Measurements from ENCODE around the gene ZNF385A.

The ZNF385A gene

GRCh38 chr12:54411391-54412241 is 27.1 kb upstream of the ZNF385A start:
- Mint-ChIP-seq H3K4me3 (peak overlapping the region; percentile 74 to 78), H3K36me3 (ENCODE audit: insufficient read depth) (peaks cover 56% of the 10 kb centered on the region), H3K4me1 (ENCODE audit: low read depth in 2 of 2) (peaks cover 57 to 68% of the 10 kb centered on the region in 2 donors), H3K27ac (peak overlapping the region; percentile 93 to 99), H3K9me3 (no peaks in the 10 kb centered on the region), H3K27me3 (no peaks in the 10 kb centered on the region)
- peak; percentile 19 for ATAC-seq (replicated peaks)
- peak in 1 of 3 experiments; percentile 32 for DNase-seq

DNA sequence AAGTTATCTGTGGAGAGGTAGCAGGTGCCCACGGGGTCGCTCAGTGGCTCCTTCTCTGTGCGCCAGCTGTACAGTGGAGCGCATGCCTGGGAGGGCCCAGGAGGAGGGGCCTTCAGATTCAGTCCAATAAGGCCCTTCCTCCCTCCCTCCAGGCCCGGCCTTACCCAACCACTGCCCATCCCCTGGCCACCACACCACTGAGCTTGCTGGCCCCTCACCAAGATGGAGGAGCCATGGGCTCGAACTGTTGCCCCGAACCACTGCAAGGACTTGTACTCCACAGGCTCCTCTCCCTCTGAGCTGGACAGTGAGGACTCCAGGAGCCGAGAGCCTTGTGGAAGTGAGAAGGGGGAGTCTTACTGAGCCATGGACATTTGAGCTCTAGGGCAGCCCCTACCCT is 24.7 kb upstream of the ZNF385A start:
- H3K36me3 Mint-ChIP-seq (ENCODE audit: insufficient read depth), result peaks cover 77% of the 10 kb centered on the region
- peak overlapping the region in 1 of 2 donors; percentile 92 for H3K27ac Mint-ChIP-seq
- ATAC-seq (replicated peaks), result no peak

GRCh38 chr12:54407183-54407905 is 22.8 kb upstream of the ZNF385A start:
- Mint-ChIP-seq H3K9me3 (no peaks in the 10 kb centered on the region), H3K27ac (peak overlapping the region; percentile 83 to 92), H3K27me3 (no peaks in the 10 kb centered on the region), H3K4me1 (ENCODE audit: low read depth in 2 of 2) (peaks cover 37 to 51% of the 10 kb centered on the region in 2 donors), H3K4me3 (no peak overlapping the region), H3K36me3 (ENCODE audit: insufficient read depth) (peaks cover 89% of the 10 kb centered on the region)
- no peak for ATAC-seq (replicated peaks)
- no peak for DNase-seq

More for the DNA sequence above, 24.7 kb upstream of the ZNF385A start:
- Mint-ChIP-seq H3K4me3 (no peak overlapping the region), H3K4me1 (ENCODE audit: low read depth in 2 of 2) (peaks cover 52 to 66% of the 10 kb centered on the region in 2 donors), H3K27me3 (no peaks in the 10 kb centered on the region), H3K9me3 (no peaks in the 10 kb centered on the region)
- no peak for DNase-seq

DNA sequence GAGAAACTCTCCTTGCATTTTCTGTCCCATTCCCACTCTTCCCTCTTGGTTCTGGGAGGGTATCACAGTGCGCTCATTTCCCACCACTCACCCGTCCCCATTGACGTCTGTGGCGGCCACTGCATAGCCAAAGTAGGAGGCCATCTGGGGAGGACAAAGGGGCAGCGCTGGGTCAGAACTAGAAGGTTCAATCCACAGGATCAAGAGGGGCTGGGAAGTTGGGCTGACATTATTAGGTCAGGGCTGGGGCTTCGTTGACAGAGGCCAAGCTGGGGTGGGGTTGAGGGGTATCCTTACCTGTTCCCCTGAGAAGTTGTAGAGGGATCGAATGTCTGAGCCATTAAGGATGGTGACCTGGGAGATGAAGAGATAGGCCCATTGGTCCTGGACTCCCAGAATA is 21.0 kb upstream of the ZNF385A start:
- ATAC-seq (replicated peaks) (no peak), DNase-seq (no peak)
- peak overlapping the region; percentile 76 to 92 for H3K27ac Mint-ChIP-seq
- no peak overlapping the region for H3K4me3 Mint-ChIP-seq
- no peaks in the 10 kb centered on the region for H3K27me3 Mint-ChIP-seq
- peaks cover 90% of the 10 kb centered on the region for H3K36me3 Mint-ChIP-seq (ENCODE audit: insufficient read depth)
- peaks cover 25 to 41% of the 10 kb centered on the region in 2 donors for H3K4me1 Mint-ChIP-seq (ENCODE audit: low read depth in 2 of 2)
- no peaks in the 10 kb centered on the region for H3K9me3 Mint-ChIP-seq

DNA sequence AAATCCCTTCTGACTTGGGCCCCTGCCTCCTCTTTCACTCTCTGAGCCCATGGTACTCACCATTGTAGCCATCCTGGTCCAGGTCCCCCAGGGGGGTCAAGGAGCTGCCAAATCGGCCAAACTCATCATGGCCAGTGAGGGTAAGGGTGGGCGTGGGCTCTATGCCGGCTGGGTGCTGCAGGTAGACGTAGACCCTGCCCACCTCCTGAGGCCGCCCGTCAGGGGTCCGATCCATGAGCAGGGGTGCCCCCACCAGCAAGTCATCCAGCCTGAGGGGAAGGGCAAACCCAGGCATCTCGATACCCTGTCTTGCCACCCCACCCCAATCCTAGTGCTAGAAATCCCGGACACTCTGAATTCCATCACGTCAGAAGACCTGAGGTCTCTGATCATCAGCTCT is 20.6 kb upstream of the ZNF385A start:
- Mint-ChIP-seq H3K27ac (peak overlapping the region; percentile 76 to 92), H3K9me3 (no peaks in the 10 kb centered on the region), H3K4me1 (ENCODE audit: low read depth in 2 of 2) (peaks cover 25 to 41% of the 10 kb centered on the region in 2 donors), H3K36me3 (ENCODE audit: insufficient read depth) (peaks cover 90% of the 10 kb centered on the region), H3K27me3 (no peaks in the 10 kb centered on the region), H3K4me3 (no peak overlapping the region)
- DNase-seq (no peak), ATAC-seq (replicated peaks) (no peak)

- H3K4me1 Mint-ChIP-seq (ENCODE audit: low read depth in 2 of 2), result peaks cover 27 to 36% of the 10 kb centered on the region in 2 donors
- H3K9me3 Mint-ChIP-seq, result no peaks in the 10 kb centered on the region
- peaks cover 95% of the 10 kb centered on the region for H3K36me3 Mint-ChIP-seq (ENCODE audit: insufficient read depth)
- no peaks in the 10 kb centered on the region for H3K27me3 Mint-ChIP-seq
- peak overlapping the region in 1 of 2 donors; percentile 19 for H3K4me3 Mint-ChIP-seq
- DNase-seq, result peak; percentile 56 to 66 (median 61)
- peak; percentile 65 for ATAC-seq (replicated peaks)
- H3K27ac Mint-ChIP-seq, result peak overlapping the region; percentile 76 to 92
These were observed 19.8 kb upstream of the ZNF385A start for GRCh38 chr12:54404061-54405004.

GRCh38 chr12:54401119-54401518 is 16.6 kb upstream of the ZNF385A start:
- ATAC-seq (replicated peaks), result no peak
- no peak for DNase-seq
- Mint-ChIP-seq H3K36me3 (ENCODE audit: insufficient read depth) (peaks cover 95% of the 10 kb centered on the region), H3K4me3 (no peak overlapping the region), H3K4me1 (ENCODE audit: low read depth in 2 of 2) (peaks cover 19 to 21% of the 10 kb centered on the region in 2 donors), H3K27me3 (no peaks in the 10 kb centered on the region), H3K9me3 (no peaks in the 10 kb centered on the region), H3K27ac (peak overlapping the region; percentile 11 to 26)

DNA sequence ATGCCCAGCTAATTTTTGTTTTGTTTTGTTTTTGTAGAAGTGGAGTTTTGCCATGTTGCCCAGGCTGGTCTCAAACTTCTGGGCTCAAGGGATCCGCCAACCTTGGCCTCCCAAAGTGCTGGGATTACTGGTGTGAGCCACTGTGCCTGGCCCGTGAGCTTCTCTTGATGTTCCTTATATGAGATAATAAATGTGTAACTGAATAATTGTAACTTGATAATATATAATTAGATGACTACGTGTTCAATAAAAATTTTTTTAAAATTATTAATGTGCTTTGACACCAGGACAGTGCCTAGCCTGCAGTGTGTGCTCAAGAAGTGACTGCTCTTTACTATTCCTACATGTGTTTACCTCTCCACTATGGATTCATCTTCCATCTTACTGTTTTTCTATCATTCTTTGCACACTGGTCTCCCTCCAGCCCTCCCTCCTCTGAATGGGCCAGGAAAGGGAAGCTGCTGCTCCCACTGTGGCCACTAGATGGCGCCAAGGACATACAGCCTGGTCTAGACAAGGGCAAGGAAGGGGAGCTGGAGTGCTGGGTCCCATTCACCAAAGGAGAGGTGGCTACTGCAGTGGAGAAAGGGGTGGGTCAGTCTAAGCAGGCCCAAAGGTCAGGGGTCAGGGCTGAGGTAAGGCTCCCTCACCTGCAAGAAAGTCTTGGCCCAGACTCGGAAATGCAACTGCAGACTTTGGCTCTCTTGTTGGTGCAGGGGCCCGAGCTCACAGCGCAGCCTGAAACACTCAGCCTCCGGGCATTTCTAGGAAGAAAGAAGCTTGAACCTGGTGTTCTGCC is 14.7 kb upstream of the ZNF385A start:
- Mint-ChIP-seq H3K4me1 (ENCODE audit: low read depth in 2 of 2) (peaks cover 6 to 9% of the 10 kb centered on the region in 2 donors), H3K4me3 (no peak overlapping the region), H3K27me3 (no peaks in the 10 kb centered on the region), H3K27ac (peak overlapping the region in 1 of 2 donors; percentile 18), H3K36me3 (ENCODE audit: insufficient read depth) (peaks cover 92% of the 10 kb centered on the region), H3K9me3 (no peaks in the 10 kb centered on the region)
- peak; percentile 97 for ATAC-seq (replicated peaks)
- DNase-seq, result peak; percentile 89 to 95 (median 91)

- no peak for DNase-seq
- H3K27me3 Mint-ChIP-seq, result no peaks in the 10 kb centered on the region
- no peak overlapping the region for H3K4me3 Mint-ChIP-seq
- peaks cover 12% of the 10 kb centered on the region in 2 donors for H3K4me1 Mint-ChIP-seq (ENCODE audit: low read depth in 2 of 2)
- H3K27ac Mint-ChIP-seq, result peak overlapping the region in 1 of 2 donors; percentile 20
- no peaks in the 10 kb centered on the region for H3K9me3 Mint-ChIP-seq
- no peak for ATAC-seq (replicated peaks)
- peaks cover 84% of the 10 kb centered on the region for H3K36me3 Mint-ChIP-seq (ENCODE audit: insufficient read depth)
These were observed 13.7 kb upstream of the ZNF385A start for GRCh38 chr12:54398218-54398617.

- Mint-ChIP-seq H3K27ac (peak overlapping the region in 1 of 2 donors; percentile 41), H3K36me3 (ENCODE audit: insufficient read depth) (peaks cover 76% of the 10 kb centered on the region), H3K4me1 (ENCODE audit: low read depth in 2 of 2) (peaks cover 12 to 14% of the 10 kb centered on the region in 2 donors), H3K4me3 (no peak overlapping the region), H3K9me3 (no peaks in the 10 kb centered on the region), H3K27me3 (no peaks in the 10 kb centered on the region)
- ATAC-seq (replicated peaks) (no peak), DNase-seq (no peak)
These were observed 12.6 kb upstream of the ZNF385A start for GRCh38 chr12:54397157-54397556.

DNA sequence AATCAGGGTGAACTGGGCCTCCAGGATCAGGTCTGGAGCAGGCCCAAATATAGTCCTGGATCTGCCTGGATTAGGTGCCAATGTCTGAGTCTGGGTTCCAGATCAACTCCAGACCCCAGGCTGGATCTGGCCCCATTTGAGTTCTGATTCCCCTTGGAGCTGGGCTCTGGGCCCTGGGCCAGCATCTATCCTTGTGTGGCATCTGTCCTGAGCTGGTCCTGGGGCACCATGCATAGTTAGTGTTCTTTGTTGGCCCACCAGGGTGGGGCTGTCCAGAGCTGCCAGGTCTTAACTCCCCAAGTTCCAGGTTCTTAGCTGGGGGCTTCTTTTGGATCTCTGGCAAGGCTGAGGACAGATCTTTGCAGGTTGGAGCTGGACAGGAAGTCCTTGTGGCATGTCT is 11.0 kb upstream of the ZNF385A start:
- no peak for ATAC-seq (replicated peaks)
- Mint-ChIP-seq H3K4me1 (ENCODE audit: low read depth in 2 of 2) (peaks cover 21 to 23% of the 10 kb centered on the region in 2 donors), H3K36me3 (ENCODE audit: insufficient read depth) (peaks cover 67% of the 10 kb centered on the region), H3K4me3 (no peak overlapping the region), H3K9me3 (no peaks in the 10 kb centered on the region), H3K27ac (no peak overlapping the region), H3K27me3 (no peaks in the 10 kb centered on the region)
- DNase-seq, result no peak

DNA sequence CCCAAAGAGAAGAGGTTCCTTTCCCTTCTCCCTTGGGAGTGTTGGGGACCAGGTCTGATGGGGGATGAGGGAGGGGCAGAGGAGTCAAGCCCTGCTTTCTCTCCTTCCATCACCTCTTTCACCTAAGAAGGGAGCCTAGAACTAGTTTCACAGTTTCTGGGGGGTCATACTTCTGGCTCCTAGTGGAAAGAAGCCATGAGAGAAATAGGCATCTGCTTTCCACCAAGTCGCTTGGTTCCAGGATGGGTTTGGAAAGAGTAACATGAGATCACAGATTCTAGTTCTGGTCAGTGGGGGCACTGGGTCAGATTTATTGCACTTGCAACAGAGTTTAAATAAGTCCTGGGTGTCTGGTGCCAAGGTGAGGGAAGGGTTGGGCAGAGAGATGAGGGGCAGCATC is 10.5 kb upstream of the ZNF385A start:
- ATAC-seq (replicated peaks) (no peak), DNase-seq (no peak)
- Mint-ChIP-seq H3K36me3 (ENCODE audit: insufficient read depth) (peaks cover 61% of the 10 kb centered on the region), H3K4me3 (no peak overlapping the region), H3K4me1 (ENCODE audit: low read depth in 2 of 2) (peaks cover 21 to 25% of the 10 kb centered on the region in 2 donors), H3K27ac (peak overlapping the region in 1 of 2 donors; percentile 20), H3K9me3 (no peaks in the 10 kb centered on the region), H3K27me3 (no peaks in the 10 kb centered on the region)

Data from effector memory CD8-positive, alpha-beta T cell (primary cell).